Right cardiac atrium (tissue), 5 donors: Measurements from ENCODE around the gene GRIK4. TPM values are rescaled to one million over a fixed set of nuclear protein-coding genes. Genes with fewer than 3 reads are reported as not detected.

Source experiments
- ATAC-seq, 2 donors: fragments of 200-7000 bp; cut with Tn5 transposase; one replicate each; pipeline versions ENCODE4 v1.8.0 to v1.9.1; 2020; ENCODE audit warnings: moderate library complexity in 2 of 2, mild to moderate bottlenecking in 1 of 2
- DNase-seq, 3 donors: peaks; one replicate each; pipeline ENCODE4 v3.0.0-alpha.2; 2020
- H3K27ac ChIP-seq: one replicate; pipeline ENCODE4 v1.5.1; 2013; ENCODE audit warnings: mild to moderate bottlenecking, low read length, control low read depth, moderate library complexity
- H3K27me3 ChIP-seq: one replicate; pipeline ENCODE4 v1.6.1; 2013; ENCODE audit not compliant: control insufficient read depth, insufficient read depth
- H3K4me1 ChIP-seq: one replicate; pipeline ENCODE4 v1.6.1; 2013; ENCODE audit warnings: low read length; ENCODE audit not compliant: control insufficient read depth, insufficient read depth
- H3K4me3 ChIP-seq: one replicate; pipeline ENCODE4 v1.5.1; 2013; ENCODE audit warnings: low read length, control low read depth
- H3K9me3 ChIP-seq: one replicate; pipeline ENCODE4 v1.6.1; 2013; ENCODE audit warnings: low read length; ENCODE audit not compliant: control insufficient read depth
- WGBS: extraction: QIAGEN DNeasy Blood & Tissue Kit; methylation state at CpG from one replicate; pipeline ENCODE4 v1.1.7; 2013; 5-methylcytosine and 5-hydroxymethylcytosine counted together
- intact Hi-C, 4 donors: fragments of 100-400 bp; cut with DNase I; formaldehyde crosslinking; loops; one replicate each; pipeline versions ENCODE4 v1.11.0 to v1.14.0; 2022 to 2023
- long read RNA-seq, 4 donors: library from polyadenylated mRNA; unstranded; transcript quantifications; one replicate each; pipeline ENCODE4 v2.0.0, GENCODE V29; 2020 to 2021
- polyA plus RNA-seq: library from polyadenylated mRNA; stranded (reverse); fragments of 200-250 nt; gene quantifications from one replicate; pipeline ENCODE4 v1.2.3, GENCODE V29; 2013
- total RNA-seq, 4 donors: library from RNA; stranded (reverse); fragmentation: NEBNext Ultra II Directional; extraction: Animal tissue kit (Norgen Biotek cat#: 25700); gene quantifications; one replicate each; pipeline ENCODE4 v1.2.1, GENCODE V29; 2021
- donor health status: healthy with polysubstance abuse.
- donor health status: DM: no; HTN: yes; CAD: no.
- donor health status: DM: no; HTN: no; CAD: no.
- donor health status: DM: no; HTN: yes; CAD: no; lungs with severe emphysema.
- donor health status: DM: yes; HTN: yes; CAD: no.

Gene GRIK4
- total RNA-seq (1 to 10 TPM in 2 of 4 donors, under 1 TPM in 1, not detected in 1; 0.59 to 3.4 (median 1.0) TPM), polyA plus RNA-seq (0.32 TPM)
- long read RNA-seq, donor 1, partial matches to known transcripts = 1 of 1 reads
- long read RNA-seq, donor 1, other reads (novel, unspliced or antisense) = 0 of 1 reads
- long read RNA-seq, donor 2, partial matches to known transcripts = 0 of 1 reads
- long read RNA-seq, donor 2, other reads (novel, unspliced or antisense) = 1 of 1 reads
- long read RNA-seq, donor 3 = 0 reads
- long read RNA-seq, donor 4 = 0 reads

GRCh38 chr11:120511116-120511819 lies at the start of gene GRIK4:
Gene GRIK4, plus strand, starts transcription at chr11:120511748. Its CDS starts 148,571 bp downstream, at chr11:120660319.
- Histone ChIP-seq H3K4me1 (no peaks in the 10 kb centered on the region), H3K27ac (no peak within 1 kb of the TSS), H3K9me3 (no peaks in the 10 kb centered on the region), H3K27me3 (no peaks in the 10 kb centered on the region), H3K4me3 (peak within 1 kb of the TSS; percentile 86)
- intact Hi-C loops = loop anchor here (1.0 to 10.0 kb wide), 11 partner anchors 54 to 684 kb away; no protein-coding TSS in a partner anchor
- ATAC-seq (peak; percentile 87 to 89), DNase-seq (peak; percentile 86 to 94 (median 93))
- under 1% methylated on average over 93 of the region's 95 CpGs for WGBS

GRCh38 chr11:120462825-120463224 lies 48.7 kb upstream of the GRIK4 start:
- WGBS = 94% methylated on average over 2 of the region's 2 CpGs
- DNase-seq = no peak

GRCh38 chr11:120465921-120466534 lies 45.5 kb upstream of the GRIK4 start:
- H3K4me1 ChIP-seq = no peaks in the 10 kb centered on the region
- DNase-seq (no peak), ATAC-seq (no peak)
- H3K9me3 ChIP-seq = no peaks in the 10 kb centered on the region
- H3K27me3 ChIP-seq = no peaks in the 10 kb centered on the region
- 94% methylated on average over 6 of the region's 6 CpGs for WGBS
- intact Hi-C loops = no loop called here
- no peak overlapping the region for H3K4me3 ChIP-seq
- H3K27ac ChIP-seq = no peak overlapping the region

More at GRCh38 chr11:120462825-120463224, 48.7 kb upstream of the GRIK4 start:
- Histone ChIP-seq H3K4me1 (no peaks in the 10 kb centered on the region), H3K27me3 (no peaks in the 10 kb centered on the region), H3K9me3 (no peaks in the 10 kb centered on the region), H3K4me3 (no peak overlapping the region), H3K27ac (no peak overlapping the region)
- no peak for ATAC-seq
- intact Hi-C loops = no loop called here

GRCh38 chr11:120467627-120468026 lies 43.9 kb upstream of the GRIK4 start:
- intact Hi-C loops = no loop called here
- Histone ChIP-seq H3K27me3 (no peaks in the 10 kb centered on the region), H3K9me3 (no peaks in the 10 kb centered on the region), H3K27ac (no peak overlapping the region), H3K4me1 (no peaks in the 10 kb centered on the region), H3K4me3 (no peak overlapping the region)
- WGBS = 95% methylated on average over 6 of the region's 6 CpGs
- ATAC-seq = no peak
- DNase-seq = no peak

GRCh38 chr11:120471131-120471530 lies 40.4 kb upstream of the GRIK4 start:
- no peak overlapping the region for H3K4me3 ChIP-seq
- H3K4me1 ChIP-seq = no peaks in the 10 kb centered on the region
- intact Hi-C loops = no loop called here
- H3K27me3 ChIP-seq = no peaks in the 10 kb centered on the region
- 96% methylated on average over 1 of the region's 1 CpG for WGBS
- H3K27ac ChIP-seq = no peak overlapping the region
- no peak for DNase-seq
- no peaks in the 10 kb centered on the region for H3K9me3 ChIP-seq
- ATAC-seq = no peak

- no peaks in the 10 kb centered on the region for H3K4me1 ChIP-seq
- DNase-seq = no peak
- no peaks in the 10 kb centered on the region for H3K9me3 ChIP-seq
- no peak for ATAC-seq
- intact Hi-C loops = no loop called here
- 96% methylated on average over 3 of the region's 3 CpGs for WGBS
- H3K4me3 ChIP-seq = no peak overlapping the region
- no peak overlapping the region for H3K27ac ChIP-seq
- H3K27me3 ChIP-seq = no peaks in the 10 kb centered on the region
These were observed 39.6 kb upstream of the GRIK4 start for GRCh38 chr11:120471994-120472393.

- intact Hi-C loops = no loop called here
These were observed 38.0 kb upstream of the GRIK4 start for GRCh38 chr11:120473503-120473902.

GRCh38 chr11:120482149-120482548 lies 29.4 kb upstream of the GRIK4 start:
- no peak for ATAC-seq
- intact Hi-C loops = no loop called here
- Histone ChIP-seq H3K27ac (no peak overlapping the region), H3K4me1 (peaks cover 3% of the 10 kb centered on the region), H3K4me3 (no peak overlapping the region), H3K9me3 (no peaks in the 10 kb centered on the region), H3K27me3 (no peaks in the 10 kb centered on the region)
- WGBS = 93% methylated on average over 6 of the region's 6 CpGs
- no peak for DNase-seq

More at GRCh38 chr11:120473503-120473902, 38.0 kb upstream of the GRIK4 start:
- H3K27ac ChIP-seq = no peak overlapping the region
- DNase-seq (no peak), ATAC-seq (peak in 1 of 2 donors; percentile 50)
- H3K27me3 ChIP-seq = no peaks in the 10 kb centered on the region
- WGBS = 54% methylated on average over 3 of the region's 3 CpGs
- no peak overlapping the region for H3K4me3 ChIP-seq
- H3K9me3 ChIP-seq = no peaks in the 10 kb centered on the region
- H3K4me1 ChIP-seq = no peaks in the 10 kb centered on the region

- no peak overlapping the region for H3K27ac ChIP-seq
- 79% methylated on average over 3 of the region's 3 CpGs for WGBS
- intact Hi-C loops = no loop called here
These were observed 26.8 kb upstream of the GRIK4 start for GRCh38 chr11:120484722-120485121.

GRCh38 chr11:120486138-120486537 lies 25.4 kb upstream of the GRIK4 start:
- no peaks in the 10 kb centered on the region for H3K9me3 ChIP-seq
- H3K27ac ChIP-seq = no peak overlapping the region
- peaks cover 3% of the 10 kb centered on the region for H3K4me1 ChIP-seq
- intact Hi-C loops = no loop called here
- H3K27me3 ChIP-seq = no peaks in the 10 kb centered on the region
- peak; percentile 26 to 51 for ATAC-seq
- no peak overlapping the region for H3K4me3 ChIP-seq
- DNase-seq = no peak
- WGBS = 80% methylated on average over 5 of the region's 5 CpGs

More at GRCh38 chr11:120484722-120485121, 26.8 kb upstream of the GRIK4 start:
- Histone ChIP-seq H3K9me3 (no peaks in the 10 kb centered on the region), H3K4me1 (peaks cover 4% of the 10 kb centered on the region), H3K27me3 (no peaks in the 10 kb centered on the region), H3K4me3 (no peak overlapping the region)
- no peak for ATAC-seq
- no peak for DNase-seq

- Histone ChIP-seq H3K27me3 (no peaks in the 10 kb centered on the region), H3K4me1 (peaks cover 1% of the 10 kb centered on the region), H3K4me3 (no peak overlapping the region), H3K9me3 (no peaks in the 10 kb centered on the region), H3K27ac (no peak overlapping the region)
- ATAC-seq (no peak), DNase-seq (no peak)
- WGBS = 92% methylated on average over 1 of the region's 1 CpG
- intact Hi-C loops = loop anchor here in 1 of 4 donors (10.0 kb wide), 1 partner anchor 155 kb away; the partner anchor contains the start of gene ARHGEF12
These were observed 21.7 kb upstream of the GRIK4 start for GRCh38 chr11:120489799-120490198.
